ENCODE measurements around the gene PNPLA7.

DNA sequence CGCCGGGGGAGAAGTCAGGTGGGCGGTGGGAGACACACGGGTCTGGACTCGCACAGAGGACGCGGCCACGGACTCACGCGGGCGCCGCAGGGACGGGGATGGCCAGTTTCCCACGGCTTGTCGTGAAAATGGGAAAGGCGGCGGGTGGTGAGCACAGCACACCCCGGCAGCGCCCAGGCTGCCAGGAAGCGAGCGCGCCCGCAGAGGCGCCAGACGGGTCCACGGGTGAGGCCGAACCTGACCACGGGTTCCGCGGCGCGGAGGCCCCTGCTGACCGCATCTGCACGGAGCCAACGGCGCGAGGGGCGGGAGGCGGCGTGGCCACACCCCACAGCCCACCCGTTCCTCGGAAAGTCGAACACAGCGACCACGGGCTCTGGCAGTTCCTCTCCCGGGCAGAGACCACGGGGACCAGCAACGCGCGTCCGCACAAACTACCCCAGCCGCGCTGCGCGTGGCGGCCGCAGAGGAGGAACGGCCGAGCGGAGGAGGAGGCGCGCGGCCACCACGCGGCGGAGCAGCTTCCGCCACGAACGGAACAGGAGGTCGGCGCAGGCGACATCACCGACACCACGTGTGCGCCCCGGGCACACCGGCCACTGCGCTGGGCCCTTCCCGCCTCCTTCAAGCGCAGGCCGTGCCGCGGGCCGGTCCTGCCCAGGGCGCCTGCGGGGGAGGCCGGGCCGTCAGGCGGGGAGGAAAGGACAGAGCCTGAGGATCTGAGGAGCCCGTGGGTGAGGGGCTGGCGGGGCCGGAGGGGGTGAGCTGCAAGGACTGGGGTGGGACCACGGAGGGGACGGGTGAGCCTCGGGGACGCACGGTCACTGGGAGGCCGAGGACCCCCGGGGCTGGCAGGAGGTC lies 132.8 kb downstream of the PNPLA7 start:
- TF ChIP-seq CTCF (IDR thresholded peaks at IDR 0.05) = no peak
- no peak for TF ChIP-seq POLR2A (IDR thresholded peaks at IDR 0.05)

All from thyroid gland (tissue), 4 donors.